Central memory CD8-positive, alpha-beta T cell (primary cell): Measurements from ENCODE around the gene DNAJC7.
A peak's percentile ranks its signal among the peaks of the same experiment; 100 is the strongest.
"Not testable (repeated sequence)": the region's sequence is repeated elsewhere in the genome, so short reads cannot be mapped to it uniquely, and the experiment has no call there.

Experiments used
- ATAC-seq: fragments of 150-1000 bp; cut with Tn5 transposase; replicated peaks from 2 replicates; pipeline ENCODE4 v1.10.0; 2022; ENCODE audit warnings: mild to moderate bottlenecking, moderate FRiP score, moderate number of reproducible peaks; ENCODE audit not compliant: poor library complexity, severe bottlenecking; ENCODE audit errors: extremely low read depth
- DNase-seq, 2 donors: peaks; one replicate each; pipeline ENCODE4 v3.0.0; 2021; ENCODE audit warnings: low spot score in 2 of 2
- H3K27ac Mint-ChIP-seq: one replicate; pipeline ENCODE4 v1.8.0; 2022; ENCODE audit warnings: low read depth, mild to moderate bottlenecking, moderate library complexity, mixed read lengths
- H3K27me3 Mint-ChIP-seq: one replicate; pipeline ENCODE4 v1.8.0; 2022; ENCODE audit warnings: mixed read lengths
- H3K36me3 Mint-ChIP-seq: one replicate; pipeline ENCODE4 v1.8.0; 2022; ENCODE audit warnings: mild to moderate bottlenecking, moderate library complexity, mixed read lengths; ENCODE audit not compliant: insufficient read depth
- H3K4me1 Mint-ChIP-seq: one replicate; pipeline ENCODE4 v1.8.0; 2022; ENCODE audit warnings: mixed read lengths
- H3K4me3 Mint-ChIP-seq: one replicate; pipeline ENCODE4 v1.8.0; 2022; ENCODE audit warnings: mild to moderate bottlenecking, moderate library complexity, mixed read lengths
- H3K9me3 Mint-ChIP-seq: one replicate; pipeline ENCODE4 v1.8.0; 2022; ENCODE audit warnings: mixed read lengths

The DNAJC7 gene

DNA sequence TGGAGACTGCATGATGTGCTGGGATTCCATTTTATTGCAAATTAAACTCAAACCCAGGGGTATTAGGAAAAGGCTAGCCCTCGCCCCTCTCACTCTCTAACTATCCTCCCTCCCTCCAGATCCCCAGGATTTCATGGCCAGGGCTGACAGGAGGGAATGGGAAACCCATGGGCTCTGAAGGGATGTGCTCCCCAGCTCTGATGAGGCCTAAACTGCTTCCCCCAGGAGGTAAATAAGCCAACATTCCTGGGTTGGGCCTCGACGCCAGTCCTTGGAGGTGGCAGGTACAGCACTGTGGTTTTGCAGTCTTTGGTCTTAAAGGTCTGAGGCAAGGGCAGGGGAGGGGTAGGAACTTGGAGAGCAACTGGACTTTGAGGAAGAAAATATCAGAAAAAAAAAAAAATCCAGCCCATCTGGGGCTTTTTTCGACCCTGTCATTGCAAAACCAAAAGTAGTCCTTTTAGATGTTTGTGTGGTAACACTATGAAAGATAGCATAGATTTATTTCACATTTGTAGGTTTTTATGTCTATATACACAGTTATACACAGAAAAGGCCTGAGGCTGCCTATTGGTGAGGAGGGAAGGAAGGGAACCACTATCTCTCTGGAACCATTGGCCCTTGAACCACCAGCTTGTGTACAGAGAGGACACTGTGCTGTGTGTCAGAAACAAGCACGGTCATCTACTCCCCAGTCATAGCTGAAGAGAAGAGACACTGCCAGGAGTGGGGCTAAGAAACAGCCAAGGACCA is 21.2 kb upstream of the DNAJC7 start:
- Mint-ChIP-seq H3K9me3 (no peaks in the 10 kb centered on the region), H3K36me3 (no peaks in the 10 kb centered on the region), H3K27ac (no peak overlapping the region), H3K4me3 (no peak overlapping the region), H3K27me3 (no peaks in the 10 kb centered on the region), H3K4me1 (peaks cover 6% of the 10 kb centered on the region)
- ATAC-seq (no peak), DNase-seq (no peak)

- no peak for ATAC-seq
These were observed 16.8 kb upstream of the DNAJC7 start for GRCh38 chr17:42034059-42034458.

GRCh38 chr17:42031584-42031983 is 14.3 kb upstream of the DNAJC7 start:
- peaks cover 6% of the 10 kb centered on the region for H3K4me1 Mint-ChIP-seq
- H3K9me3 Mint-ChIP-seq, result no peaks in the 10 kb centered on the region
- ATAC-seq (no peak), DNase-seq (no peak)
- H3K27me3 Mint-ChIP-seq, result no peaks in the 10 kb centered on the region
- H3K27ac Mint-ChIP-seq, result no peak overlapping the region
- H3K36me3 Mint-ChIP-seq, result peaks cover 2% of the 10 kb centered on the region
- no peak overlapping the region for H3K4me3 Mint-ChIP-seq

More at GRCh38 chr17:42034059-42034458, 16.8 kb upstream of the DNAJC7 start:
- Mint-ChIP-seq H3K4me1 (peaks cover 6% of the 10 kb centered on the region), H3K4me3 (no peak overlapping the region), H3K9me3 (no peaks in the 10 kb centered on the region), H3K27ac (no peak overlapping the region), H3K36me3 (peaks cover 2% of the 10 kb centered on the region), H3K27me3 (no peaks in the 10 kb centered on the region)
- no peak for DNase-seq

GRCh38 chr17:42028791-42029127 is 11.5 kb upstream of the DNAJC7 start:
- no peak overlapping the region for H3K27ac Mint-ChIP-seq
- no peaks in the 10 kb centered on the region for H3K9me3 Mint-ChIP-seq
- H3K27me3 Mint-ChIP-seq, result no peaks in the 10 kb centered on the region
- DNase-seq, result no peak
- H3K4me3 Mint-ChIP-seq, result no peak overlapping the region
- H3K4me1 Mint-ChIP-seq, result peaks cover 10% of the 10 kb centered on the region
- ATAC-seq, result no peak
- H3K36me3 Mint-ChIP-seq, result peaks cover 7% of the 10 kb centered on the region

- Mint-ChIP-seq H3K27ac (no peak overlapping the region), H3K4me1 (peaks cover 6% of the 10 kb centered on the region)
These were observed 10.9 kb upstream of the DNAJC7 start for GRCh38 chr17:42027961-42028790.

DNA sequence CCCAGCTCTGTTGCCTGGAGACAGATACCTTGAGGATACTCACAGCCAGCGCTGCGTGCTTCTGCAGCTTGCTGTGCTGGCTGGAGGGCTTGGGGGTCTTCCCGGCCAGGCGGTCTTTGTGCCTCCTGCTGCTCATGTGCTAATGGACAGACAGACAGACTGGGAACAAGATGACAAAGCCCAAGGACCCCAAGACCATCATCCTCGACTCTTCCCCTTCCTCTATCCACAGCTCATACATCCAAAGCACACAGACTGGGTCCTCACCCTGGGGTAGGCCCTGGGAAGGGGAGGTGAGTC is 10.3 kb upstream of the DNAJC7 start:
- peaks cover 11% of the 10 kb centered on the region for H3K36me3 Mint-ChIP-seq
- no peak overlapping the region for H3K4me3 Mint-ChIP-seq
- H3K27me3 Mint-ChIP-seq, result no peaks in the 10 kb centered on the region
- H3K27ac Mint-ChIP-seq, result no peak overlapping the region
- no peaks in the 10 kb centered on the region for H3K9me3 Mint-ChIP-seq
- no peak for DNase-seq
- peaks cover 6% of the 10 kb centered on the region for H3K4me1 Mint-ChIP-seq
- no peak for ATAC-seq

More at GRCh38 chr17:42027961-42028790, 10.9 kb upstream of the DNAJC7 start:
- ATAC-seq (no peak), DNase-seq (no peak)
- no peak overlapping the region for H3K4me3 Mint-ChIP-seq
- peaks cover 8% of the 10 kb centered on the region for H3K36me3 Mint-ChIP-seq
- no peaks in the 10 kb centered on the region for H3K9me3 Mint-ChIP-seq
- no peaks in the 10 kb centered on the region for H3K27me3 Mint-ChIP-seq

DNA sequence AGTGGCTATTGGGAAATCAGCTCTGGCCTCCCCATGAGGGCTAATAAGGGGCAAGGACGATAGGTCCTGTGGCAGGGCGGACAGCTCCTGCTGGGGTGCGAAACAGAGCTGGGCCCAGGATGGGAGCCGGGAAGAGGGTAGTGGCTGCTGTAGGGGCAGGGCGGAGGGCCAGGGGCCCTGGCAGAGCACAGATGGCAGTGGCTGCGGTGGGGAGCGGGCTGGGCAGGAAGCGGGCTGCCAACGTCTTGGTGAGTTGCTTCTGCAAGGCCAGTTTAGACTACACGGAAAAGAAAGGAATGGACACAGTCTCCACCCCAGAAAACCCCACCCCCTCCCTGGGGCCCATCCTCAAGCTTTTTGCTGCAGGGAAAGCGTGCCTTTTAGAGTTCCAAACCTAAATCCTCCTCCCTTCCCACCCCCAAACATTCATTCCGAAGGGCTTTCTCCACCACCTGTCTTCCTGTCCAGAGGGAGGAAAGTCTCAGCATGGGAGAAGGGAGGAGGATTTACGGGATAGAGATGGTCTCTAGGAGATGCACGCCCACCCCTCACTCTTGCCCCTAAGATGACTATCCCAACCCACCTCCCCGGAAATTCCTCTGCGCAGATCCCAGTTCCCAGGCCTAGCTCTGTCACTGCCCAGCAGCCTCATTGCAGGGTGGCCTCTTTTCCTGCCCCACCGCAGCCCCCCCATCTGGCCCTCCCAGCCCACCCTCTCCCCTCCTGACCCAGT is 9.8 kb upstream of the DNAJC7 start:
- H3K36me3 Mint-ChIP-seq, result peaks cover 13% of the 10 kb centered on the region
- DNase-seq (no peak), ATAC-seq (no peak)
- H3K4me1 Mint-ChIP-seq, result peaks cover 6% of the 10 kb centered on the region
- H3K27ac Mint-ChIP-seq, result no peak overlapping the region
- no peaks in the 10 kb centered on the region for H3K9me3 Mint-ChIP-seq
- H3K4me3 Mint-ChIP-seq, result no peak overlapping the region
- H3K27me3 Mint-ChIP-seq, result no peaks in the 10 kb centered on the region

- Mint-ChIP-seq H3K27ac (no peak overlapping the region), H3K4me3 (no peak overlapping the region), H3K27me3 (no peaks in the 10 kb centered on the region), H3K36me3 (peaks cover 16% of the 10 kb centered on the region), H3K4me1 (peaks cover 14% of the 10 kb centered on the region), H3K9me3 (no peaks in the 10 kb centered on the region)
- ATAC-seq (no peak), DNase-seq (no peak)
These were observed 8.7 kb upstream of the DNAJC7 start for GRCh38 chr17:42025936-42026335.

DNA sequence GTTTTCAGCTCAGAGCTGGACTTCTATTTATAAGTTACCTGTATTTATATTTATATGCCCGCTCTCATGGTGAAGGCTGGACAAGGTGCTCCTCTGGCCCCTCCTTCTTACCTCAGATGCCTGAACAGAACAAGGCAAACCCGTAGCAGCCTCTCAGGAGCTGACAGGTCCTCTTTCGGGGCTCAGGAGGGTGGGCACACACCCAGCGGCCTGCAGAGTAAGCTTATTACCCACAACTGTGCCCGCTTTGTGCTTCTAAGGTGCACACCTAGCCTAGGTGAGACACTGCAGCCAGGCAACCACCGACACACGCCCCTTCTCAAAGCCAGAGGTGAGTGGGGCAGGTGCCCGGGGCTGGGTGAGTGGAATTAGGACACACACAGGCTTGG is 7.9 kb upstream of the DNAJC7 start:
- ATAC-seq, result no peak
- Mint-ChIP-seq H3K36me3 (peaks cover 18% of the 10 kb centered on the region), H3K4me1 (peaks cover 21% of the 10 kb centered on the region), H3K4me3 (no peak overlapping the region), H3K27ac (no peak overlapping the region), H3K9me3 (no peaks in the 10 kb centered on the region), H3K27me3 (no peaks in the 10 kb centered on the region)
- DNase-seq, result no peak

GRCh38 chr17:42023524-42024349 is 6.5 kb upstream of the DNAJC7 start:
- H3K4me1 Mint-ChIP-seq, result peaks cover 28% of the 10 kb centered on the region
- H3K36me3 Mint-ChIP-seq, result peaks cover 18% of the 10 kb centered on the region
- no peak overlapping the region for H3K4me3 Mint-ChIP-seq
- no peak overlapping the region for H3K27ac Mint-ChIP-seq
- DNase-seq (no peak), ATAC-seq (no peak)
- H3K27me3 Mint-ChIP-seq, result no peaks in the 10 kb centered on the region
- H3K9me3 Mint-ChIP-seq, result no peaks in the 10 kb centered on the region

- H3K4me1 Mint-ChIP-seq, result peaks cover 55% of the 10 kb centered on the region
- not testable (repeated sequence) for ATAC-seq, DNase-seq, H3K9me3 Mint-ChIP-seq, H3K27me3 Mint-ChIP-seq
- peak overlapping the region; percentile 99 for H3K4me3 Mint-ChIP-seq
- H3K36me3 Mint-ChIP-seq, result peaks cover 27% of the 10 kb centered on the region
- peak overlapping the region; percentile 79 for H3K27ac Mint-ChIP-seq
These were observed 3.6 kb upstream of the DNAJC7 start for GRCh38 chr17:42020845-42021244.
